MCF 10A (cell line): ENCODE results near the gene MMP28. TPM values are rescaled to one million over a fixed set of nuclear protein-coding genes. Genes with fewer than 3 reads are reported as not detected.
A peak's percentile ranks its signal among the peaks of the same experiment; 100 is the strongest.

Source experiments
- BruUV-seq: library from RNA; stranded (reverse); fragments of 400-500 nt; replicated peaks from 2 replicates; lab custom pipeline; 2021; lab: Mats Ljungman, UMichigan
- CTCF ChIA-PET: fragments of 300-600 bp; sonication (Branson Sonifier 250); formaldehyde crosslinking; extraction: SDS; loops from one replicate; lab custom pipeline; 2021; ENCODE audit warnings: antibody characterized with exemption, inconsistent platforms; lab: Yijun Ruan, JAX
- POLR2A ChIA-PET: fragments of 300-600, 350-650 bp; sonication (Branson Sonifier 250); formaldehyde crosslinking; extraction: SDS; loops from one replicate; lab custom pipeline; 2020; ENCODE audit warnings: antibody characterized with exemption, inconsistent platforms; lab: Yijun Ruan, JAX
- DNase-seq: peaks from one replicate; pipeline ENCODE4 v3.0.0-alpha.2; 2018; ENCODE audit not compliant: unreplicated experiment
- H3K27ac Mint-ChIP-seq: one replicate; pipeline ENCODE4 v1.8.0; 2022; ENCODE audit warnings: mild to moderate bottlenecking, low read depth, mixed read lengths; ENCODE audit not compliant: unreplicated experiment
- H3K27me3 Mint-ChIP-seq: one replicate; pipeline ENCODE4 v1.8.0; 2022; ENCODE audit warnings: mixed read lengths; ENCODE audit not compliant: insufficient read depth, unreplicated experiment
- H3K36me3 Mint-ChIP-seq: one replicate; pipeline ENCODE4 v1.8.0; 2022; ENCODE audit warnings: mild to moderate bottlenecking, moderate library complexity, mixed read lengths; ENCODE audit not compliant: insufficient read depth, unreplicated experiment
- H3K4me1 Mint-ChIP-seq: one replicate; pipeline ENCODE4 v1.8.0; 2022; ENCODE audit warnings: mixed read lengths; ENCODE audit not compliant: insufficient read depth, unreplicated experiment
- H3K4me3 Mint-ChIP-seq: one replicate; pipeline ENCODE4 v1.8.0; 2022; ENCODE audit warnings: mild to moderate bottlenecking, moderate library complexity, mixed read lengths; ENCODE audit not compliant: unreplicated experiment
- H3K9me3 Mint-ChIP-seq: one replicate; pipeline ENCODE4 v1.8.0; 2022; ENCODE audit warnings: mixed read lengths; ENCODE audit not compliant: unreplicated experiment
- CTCF ChIP-seq: fragments of 200-600 bp; IDR thresholded peaks from one replicate; pipeline ENCODE4 v1.8.0; 2022; ENCODE audit warnings: antibody characterized with exemption, mild to moderate bottlenecking; ENCODE audit not compliant: unreplicated experiment
- intact Hi-C: fragments of 100-400 bp; cut with micrococcal nuclease; formaldehyde crosslinking; loops from 2 replicates; pipeline ENCODE4 v1.14.1; 2022
- total RNA-seq: library from RNA; stranded (reverse); gene quantifications from 2 replicates; pipeline ENCODE4 v1.2.3, GENCODE V29; 2022

MMP28 gene
- total RNA-seq, 1 experiment from 2014 or later: 27.4 TPM

DNA sequence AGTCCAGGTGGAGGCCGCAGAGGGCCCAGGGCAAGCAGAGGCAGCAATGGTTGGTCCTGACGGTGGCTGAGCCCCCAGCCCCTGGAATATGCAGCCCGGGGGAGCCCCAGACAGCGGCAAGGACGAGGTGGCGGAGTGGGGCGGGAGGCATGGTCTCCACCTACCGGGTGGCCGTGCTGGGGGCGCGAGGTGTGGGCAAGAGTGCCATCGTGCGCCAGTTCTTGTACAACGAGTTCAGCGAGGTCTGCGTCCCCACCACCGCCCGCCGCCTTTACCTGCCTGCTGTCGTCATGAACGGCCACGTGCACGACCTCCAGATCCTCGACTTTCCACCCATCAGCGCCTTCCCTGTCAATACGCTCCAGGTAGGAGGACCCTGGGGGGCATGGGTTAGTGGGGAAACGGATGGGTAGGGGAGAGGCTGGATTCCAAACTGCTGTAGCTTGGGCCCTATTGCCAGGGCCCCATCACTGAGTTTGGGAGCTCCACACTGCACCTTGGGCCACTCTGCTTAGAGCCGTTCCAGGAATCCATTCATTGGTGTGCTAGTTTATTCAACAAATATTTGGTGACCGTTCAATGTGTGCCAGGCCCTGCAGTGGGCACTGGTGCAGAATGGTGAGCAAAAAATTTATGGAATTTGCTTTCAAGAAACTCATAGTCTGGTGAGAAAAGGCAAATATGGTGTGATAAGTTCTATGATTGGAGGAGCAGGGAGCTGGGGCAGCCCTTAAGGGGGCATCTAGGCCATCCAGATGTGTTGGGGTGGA is 60.2 kb downstream of the MMP28 start:
- no peak overlapping the region for H3K4me3 Mint-ChIP-seq
- ChIA-PET POLR2A (interaction anchor here (0.7 kb wide), 1 partner anchor 18 kb away, joined by 4 read pairs; no protein-coding TSS in a partner anchor), CTCF (interaction anchor here (1.3 to 7.8 kb wide), 2 partner anchors 13 kb away, joined by 4 to 57 read pairs; no protein-coding TSS in a partner anchor)
- H3K9me3 Mint-ChIP-seq: no peaks in the 10 kb centered on the region
- no peak overlapping the region for H3K27ac Mint-ChIP-seq
- H3K4me1 Mint-ChIP-seq: peaks cover 6% of the 10 kb centered on the region
- intact Hi-C loops: no loop called here
- H3K36me3 Mint-ChIP-seq: peaks cover 4% of the 10 kb centered on the region
- BruUV-seq: no TSS peak
- DNase-seq: no peak
- H3K27me3 Mint-ChIP-seq: peaks cover 14% of the 10 kb centered on the region
- TF ChIP-seq CTCF: no peak

DNA sequence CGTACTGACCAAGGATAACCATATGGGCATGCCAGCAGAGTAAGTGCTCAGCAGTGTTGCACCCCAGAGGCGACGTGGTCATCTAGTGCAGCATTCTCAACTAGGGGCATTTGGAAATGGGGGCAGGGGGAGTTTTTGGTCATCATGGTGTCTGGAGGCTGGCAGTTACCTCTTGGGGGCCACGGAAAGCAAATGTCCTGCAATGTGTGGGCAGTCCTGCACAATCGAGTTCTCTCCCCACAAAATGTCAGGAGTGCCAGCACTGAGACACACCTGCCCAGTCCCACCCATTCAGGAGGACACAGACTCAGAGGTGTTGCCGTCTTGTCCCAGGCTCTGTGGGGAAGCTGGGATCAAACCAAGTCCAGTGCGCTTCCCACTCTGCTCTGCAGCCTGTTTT is 61.0 kb downstream of the MMP28 start:
- H3K27ac Mint-ChIP-seq: no peak overlapping the region
- H3K27me3 Mint-ChIP-seq: peaks cover 6% of the 10 kb centered on the region
- POLR2A ChIA-PET: interaction anchor here (0.7 kb wide), 1 partner anchor 187 kb away, joined by 3 read pairs; no protein-coding TSS in a partner anchor
- no peak for TF ChIP-seq CTCF
- peaks cover 4% of the 10 kb centered on the region for H3K36me3 Mint-ChIP-seq
- no peak overlapping the region for H3K4me3 Mint-ChIP-seq
- peaks cover 6% of the 10 kb centered on the region for H3K4me1 Mint-ChIP-seq
- H3K9me3 Mint-ChIP-seq: no peaks in the 10 kb centered on the region
- no TSS peak for BruUV-seq
- CTCF ChIA-PET: interaction anchor here (7.8 kb wide), 1 partner anchor 14 kb away, joined by 57 read pairs; no protein-coding TSS in a partner anchor
- intact Hi-C loops: no loop called here
- no peak for DNase-seq

DNA sequence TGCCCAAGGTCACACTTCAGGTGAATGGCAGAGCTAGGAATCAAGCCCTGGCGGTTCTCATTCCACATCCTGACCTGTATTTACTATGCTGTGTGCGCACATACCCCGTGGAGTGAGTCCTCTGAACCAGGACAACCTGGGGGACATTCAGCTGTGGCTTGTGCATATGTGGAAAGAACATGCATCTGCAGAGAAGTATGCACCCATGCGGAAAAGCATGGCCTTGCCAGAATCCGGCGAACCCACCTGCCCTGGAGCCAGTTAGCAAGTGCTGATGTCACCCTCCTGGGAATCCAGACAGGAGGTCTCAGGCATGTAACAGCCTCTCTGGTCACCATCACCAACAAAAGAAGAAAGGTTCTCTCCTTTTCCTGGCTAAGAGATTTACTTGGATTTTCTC is 62.1 kb downstream of the MMP28 start:
- POLR2A ChIA-PET: no interaction called here
- Mint-ChIP-seq H3K4me1 (peaks cover 6% of the 10 kb centered on the region), H3K27ac (no peak overlapping the region), H3K27me3 (no peaks in the 10 kb centered on the region), H3K36me3 (peaks cover 4% of the 10 kb centered on the region), H3K9me3 (no peaks in the 10 kb centered on the region), H3K4me3 (no peak overlapping the region)
- TF ChIP-seq CTCF: no peak
- CTCF ChIA-PET: interaction anchor here (0.5 to 7.8 kb wide), 4 partner anchors 15 to 1159 kb away, joined by 3 to 57 read pairs (median 4); no protein-coding TSS in a partner anchor
- intact Hi-C loops: no loop called here
- no TSS peak for BruUV-seq
- DNase-seq: no peak

GRCh38 chr17:35732806-35733136 is 62.7 kb downstream of the MMP28 start:
- H3K4me1 Mint-ChIP-seq: peaks cover 8% of the 10 kb centered on the region
- H3K27ac Mint-ChIP-seq: no peak overlapping the region
- no TSS peak for BruUV-seq
- no peaks in the 10 kb centered on the region for H3K9me3 Mint-ChIP-seq
- intact Hi-C loops: no loop called here
- TF ChIP-seq CTCF: no peak
- H3K27me3 Mint-ChIP-seq: no peaks in the 10 kb centered on the region
- H3K4me3 Mint-ChIP-seq: peak overlapping the region; percentile 50
- peaks cover 4% of the 10 kb centered on the region for H3K36me3 Mint-ChIP-seq
- ChIA-PET POLR2A (no interaction called here), CTCF (interaction anchor here (0.5 to 7.8 kb wide), 5 partner anchors 16 to 419 kb away, joined by 3 to 57 read pairs (median 3); no protein-coding TSS in a partner anchor)
- DNase-seq: no peak
